HuH-7.5 (cell line): ENCODE results near the gene RGS9.
"Not testable (repeated sequence)": the region's sequence is repeated elsewhere in the genome, so short reads cannot be mapped to it uniquely, and the experiment has no call there.

ENCODE experiments used
- DNase-seq: peaks from one replicate; pipeline ENCODE4 v3.0.0; 2011; ENCODE audit warnings: low spot score

Gene RGS9

GRCh38 chr17:65137021-65137939, at the start of gene RGS9:
Gene RGS9, plus strand, starts transcription at chr17:65137370. Its CDS starts 171 bp downstream, at chr17:65137541.
- DNase-seq: peak; percentile 78

- DNase-seq: no peak
Observed at GRCh38 chr17:65088621-65089360, 48.4 kb upstream of the RGS9 start.

- no peak for DNase-seq
Observed at GRCh38 chr17:65092262-65092661, 44.9 kb upstream of the RGS9 start.

GRCh38 chr17:65092721-65093356, 44.3 kb upstream of the RGS9 start:
- DNase-seq: not testable (repeated sequence)

- DNase-seq: no peak
Observed at GRCh38 chr17:65093930-65094329, 43.2 kb upstream of the RGS9 start.

GRCh38 chr17:65095465-65095864, 41.7 kb upstream of the RGS9 start:
- no peak for DNase-seq

GRCh38 chr17:65096382-65096781, 40.8 kb upstream of the RGS9 start:
- not testable (repeated sequence) for DNase-seq

GRCh38 chr17:65097110-65097509, 40.1 kb upstream of the RGS9 start:
- no peak for DNase-seq

- DNase-seq: no peak
Observed at GRCh38 chr17:65099475-65099874, 37.7 kb upstream of the RGS9 start.

- peak; percentile 35 for DNase-seq
Observed at GRCh38 chr17:65099941-65100315, 37.2 kb upstream of the RGS9 start.

- DNase-seq: peak; percentile 70
Observed at GRCh38 chr17:65100316-65101140, 36.6 kb upstream of the RGS9 start.

- DNase-seq: no peak
Observed at GRCh38 chr17:65101371-65101770, 35.8 kb upstream of the RGS9 start.

- DNase-seq: no peak
Observed at GRCh38 chr17:65102235-65102634, 34.9 kb upstream of the RGS9 start.

GRCh38 chr17:65102788-65103187, 34.4 kb upstream of the RGS9 start:
- no peak for DNase-seq

- DNase-seq: no peak
Observed at GRCh38 chr17:65103431-65103830, 33.7 kb upstream of the RGS9 start.

- DNase-seq: no peak
Observed at GRCh38 chr17:65103896-65104295, 33.3 kb upstream of the RGS9 start.

GRCh38 chr17:65104541-65104940, 32.6 kb upstream of the RGS9 start:
- no peak for DNase-seq

- no peak for DNase-seq
Observed at GRCh38 chr17:65104973-65105372, 32.2 kb upstream of the RGS9 start.

- no peak for DNase-seq
Observed at GRCh38 chr17:65108152-65108551, 29.0 kb upstream of the RGS9 start.

- no peak for DNase-seq
Observed at GRCh38 chr17:65109543-65109942, 27.6 kb upstream of the RGS9 start.

- no peak for DNase-seq
Observed at GRCh38 chr17:65109990-65110680, 27.0 kb upstream of the RGS9 start.
